HepG2 (cell line): ENCODE results near the gene FIZ1. TPM values are rescaled to one million over a fixed set of nuclear protein-coding genes. Genes with fewer than 3 reads are reported as not detected.

Source experiments
- ATAC-seq: fragments of 200-7000 bp; cut with Tn5 transposase; 3 replicates; pipeline ENCODE4 v1.9.1; 2020; ENCODE audit warnings: mild to moderate bottlenecking, moderate library complexity
- BruUV-seq: library from RNA; stranded (reverse); fragments of 400-500 nt; replicated peaks from 2 replicates; lab custom pipeline; 2021; lab: Mats Ljungman, UMichigan
- CTCF ChIA-PET: fragments of 300-600 bp; formaldehyde crosslinking; extraction: SDS; loops from one replicate; lab custom pipeline; 2021; ENCODE audit warnings: low total read pairs, inconsistent platforms, low intra/inter-chr PET ratio; lab: Yijun Ruan, JAX
- POLR2A ChIA-PET: fragments of 350-600 bp; sonication (Branson Sonifier 250); formaldehyde crosslinking; loops from one replicate; lab custom pipeline; 2020; ENCODE audit warnings: antibody characterized with exemption, inconsistent platforms; lab: Yijun Ruan, JAX
- DNase-seq: peaks from one replicate; pipeline ENCODE4 v3.0.0-alpha.2; 2015; ENCODE audit warnings: low spot score
- FAIRE-seq: peaks from 3 replicates; lab custom pipeline; 2011; peaks lifted over from hg19 to GRCh38; lab: Jason Lieb, UNC
- H2AFZ ChIP-seq: one replicate; pipeline ENCODE4 v1.6.1; 2011; ENCODE audit warnings: low read length, inconsistent platforms
- H3K27ac ChIP-seq: fragments of 300-600 bp; 3 replicates; pipeline ENCODE4 v1.8.0; 2011; ENCODE audit warnings: mixed run types, mild to moderate bottlenecking, mixed read lengths, low read length, inconsistent platforms; ENCODE audit not compliant: insufficient read depth; ENCODE audit errors: extremely low read length
- H3K27me3 ChIP-seq, 2 experiments: fragments of 200-600 bp in 1 of 2; 2 replicates in 1 of 2; 3 replicates in 1 of 2; pipeline versions ENCODE4 v1.6.0 to v1.8.0; 2011; ENCODE audit warnings: low read length in 2 of 2, mild to moderate bottlenecking in 2 of 2, moderate library complexity in 2 of 2, inconsistent platforms in 1 of 2; ENCODE audit not compliant: insufficient read depth in 2 of 2, control insufficient read depth in 1 of 2
- H3K36me3 ChIP-seq, 2 experiments: fragments of 200-600 bp in 1 of 2; replicated peaks in 1 of 2; 2 replicates in 1 of 2; 3 replicates in 1 of 2; pipeline versions ENCODE4 v1.5.1 to v1.8.0; 2011; ENCODE audit warnings: low read length in 2 of 2, inconsistent platforms in 1 of 2; ENCODE audit not compliant: insufficient read depth in 2 of 2, control insufficient read depth in 1 of 2
- H3K4me1 ChIP-seq: 2 replicates; pipeline ENCODE4 v1.5.1; 2012; ENCODE audit warnings: low read length, inconsistent platforms; ENCODE audit not compliant: insufficient read depth
- H3K4me2 ChIP-seq: 2 replicates; pipeline ENCODE4 v1.6.0; 2011; ENCODE audit warnings: low read depth, low read length, inconsistent platforms
- H3K4me3 ChIP-seq, 3 experiments: fragments of 200-600 bp in 1 of 3; sonication (generic), shearing (Covaris generic) in 1 of 3; replicated peaks in 1 of 3; 2 replicates each; pipeline ENCODE4 v1.5.1; 2011 to 2016; ENCODE audit warnings: low read length in 3 of 3, inconsistent platforms in 2 of 3, low read depth in 2 of 3, mild to moderate bottlenecking in 2 of 3, control low read depth in 1 of 3, mixed read lengths in 1 of 3; ENCODE audit not compliant: insufficient read depth in 1 of 3
- H3K79me2 ChIP-seq: one replicate; pipeline ENCODE4 v1.6.1; 2011; ENCODE audit warnings: low read length, inconsistent platforms; ENCODE audit not compliant: insufficient read depth
- H3K9ac ChIP-seq: 2 replicates; pipeline ENCODE4 v1.6.0; 2011; ENCODE audit warnings: mild to moderate bottlenecking, low read depth, low read length, inconsistent platforms; ENCODE audit not compliant: insufficient read depth
- H3K9me3 ChIP-seq: 2 replicates; pipeline ENCODE4 v1.5.1; 2012; ENCODE audit warnings: mild to moderate bottlenecking, low read length
- H4K20me1 ChIP-seq: 2 replicates; pipeline ENCODE4 v1.6.0; 2011; ENCODE audit warnings: inconsistent platforms, mild to moderate bottlenecking, low read length, moderate library complexity; ENCODE audit not compliant: insufficient read depth
- HNRNPUL1 ChIP-seq: fragments of 200-400 bp; formaldehyde crosslinking; IDR thresholded peaks from 2 replicates; pipeline ENCODE4 v1.6.1; 2017; ENCODE audit warnings: low read depth, mild to moderate bottlenecking, low read length, moderate library complexity
- MXD3 ChIP-seq: IDR thresholded peaks from 2 replicates; pipeline ENCODE4 v1.6.1; 2016; ENCODE audit warnings: mild to moderate bottlenecking, missing biosample characterization, missing genetic modification reagents
- NR2F2 ChIP-seq: IDR thresholded peaks from 2 replicates; pipeline ENCODE4 v1.6.1; 2012; ENCODE audit warnings: low read depth, inconsistent platforms, borderline replicate concordance
- PRMT3 ChIP-seq: sonication (generic); formaldehyde crosslinking; IDR thresholded peaks from 2 replicates; pipeline ENCODE4 v1.8.1; 2022; ENCODE audit warnings: low read depth, mild to moderate bottlenecking, moderate library complexity, missing genetic modification reagents, borderline replicate concordance
- TAF1 ChIP-seq: sonication (generic); formaldehyde crosslinking; IDR thresholded peaks from 2 replicates; pipeline ENCODE4 v1.4.0; 2020; ENCODE audit warnings: missing genetic modification reagents
- TRIM24 ChIP-seq: sonication (generic); formaldehyde crosslinking; IDR thresholded peaks from 2 replicates; pipeline ENCODE4 v1.8.0; 2022; ENCODE audit warnings: mild to moderate bottlenecking, missing genetic modification reagents
- ZNF253 ChIP-seq: sonication (generic); formaldehyde crosslinking; IDR thresholded peaks from 2 replicates; pipeline ENCODE4 v1.8.0; 2022; ENCODE audit warnings: mild to moderate bottlenecking, missing genetic modification reagents, borderline replicate concordance
- ZNF766 ChIP-seq: sonication (generic); formaldehyde crosslinking; IDR thresholded peaks from 2 replicates; pipeline ENCODE4 v1.5.0; 2020; ENCODE audit warnings: missing genetic modification reagents, borderline replicate concordance
- WGBS: methylation state at CpG from one replicate; pipeline ENCODE4 v1.1.6; 2017; ENCODE audit warnings: low lambda C conversion rate; 5-methylcytosine and 5-hydroxymethylcytosine counted together
- in situ Hi-C: cut with HindIII; loops from 2 replicates; pipeline ENCODE4 v1.10.0; 2017; ENCODE audit warnings: low pct_unique_long_range_greater_than_20kb; ENCODE audit not compliant: extremely low pct_ligation_motif_present
- intact Hi-C: fragments of 100-400 bp; cut with micrococcal nuclease; formaldehyde crosslinking; loops from one replicate; pipeline ENCODE4 v1.10.0; 2022; ENCODE audit not compliant: unreplicated experiment
- polyA plus RNA-seq, 8 experiments: library from polyadenylated mRNA; depleted of rRNA in 3 of 8; stranded (reverse) in 7 of 8; unstranded in 1 of 8; fragments of >200 nt; fragmentation: Illumina TruSeq in 4 of 8; extraction: Trizol in 4 of 8; gene quantifications; 2 replicates each; pipeline versions ENCODE4 v1.2.1 to v1.2.3, GENCODE V29; 2011 to 2016; ENCODE audit warnings: low read depth in 4 of 8, missing spikeins in 1 of 8, mixed read lengths in 1 of 8; ENCODE audit not compliant: insufficient read depth in 1 of 8
- total RNA-seq, 5 experiments: library from RNA; depleted of rRNA; stranded (reverse); fragments of >200 nt; fragmentation: Illumina TruSeq; extraction: Trizol; gene quantifications; 2 replicates each; pipeline ENCODE4 v1.2.3, GENCODE V29; 2016; ENCODE audit warnings: low read depth in 1 of 5

The FIZ1 gene
- total and polyA plus RNA-seq, 2 of the 13 experiments (the other 11 are each of a cell fraction or from before 2014, with no cell fraction given) = 3.6 to 5.9 TPM

DNA sequence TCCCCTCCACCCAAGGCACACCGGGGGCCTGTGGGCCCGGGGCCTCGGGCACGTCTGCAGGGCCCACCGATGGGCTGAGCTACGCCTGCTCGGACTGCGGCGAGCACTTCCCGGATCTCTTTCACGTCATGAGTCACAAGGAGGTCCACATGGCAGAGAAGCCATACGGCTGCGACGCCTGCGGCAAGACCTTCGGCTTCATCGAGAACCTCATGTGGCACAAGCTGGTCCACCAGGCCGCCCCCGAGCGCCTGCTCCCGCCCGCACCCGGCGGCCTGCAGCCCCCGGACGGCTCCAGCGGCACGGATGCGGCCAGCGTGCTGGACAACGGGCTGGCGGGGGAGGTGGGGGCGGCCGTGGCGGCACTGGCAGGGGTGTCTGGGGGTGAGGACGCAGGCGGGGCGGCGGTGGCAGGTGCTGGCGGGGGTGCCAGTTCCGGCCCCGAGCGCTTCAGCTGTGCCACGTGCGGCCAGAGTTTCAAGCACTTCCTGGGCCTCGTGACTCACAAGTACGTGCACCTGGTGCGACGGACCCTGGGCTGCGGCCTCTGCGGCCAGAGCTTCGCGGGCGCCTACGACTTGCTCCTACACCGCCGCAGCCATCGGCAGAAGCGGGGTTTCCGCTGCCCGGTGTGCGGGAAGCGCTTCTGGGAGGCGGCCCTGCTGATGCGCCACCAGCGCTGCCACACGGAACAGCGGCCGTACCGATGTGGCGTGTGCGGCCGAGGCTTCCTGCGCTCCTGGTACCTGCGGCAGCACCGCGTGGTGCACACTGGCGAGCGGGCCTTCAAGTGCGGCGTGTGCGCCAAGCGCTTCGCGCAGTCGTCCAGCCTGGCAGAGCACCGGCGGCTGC is 16.5 kb upstream of the FIZ1 start (continued):
- no peak for TF ChIP-seq ZNF253 (CRISPR knock-in tag)
- no peak for TF ChIP-seq MXD3 (CRISPR knock-in tag)

- ChIA-PET CTCF (no interaction called here), POLR2A (no interaction called here)
- Histone ChIP-seq H2AFZ (no peak overlapping the region), H3K79me2 (no peaks in the 10 kb centered on the region), H3K27me3 (no peaks in the 10 kb centered on the region), H3K36me3 (peaks cover 2% of the 10 kb centered on the region in 2 experiments; a peak in 1 of 5 replicates), H3K4me2 (no peak overlapping the region), H3K9me3 (no peaks in the 10 kb centered on the region), H3K4me3 (no peak overlapping the region), H3K4me1 (peaks cover 8% of the 10 kb centered on the region), H4K20me1 (no peaks in the 10 kb centered on the region), H3K9ac (no peak overlapping the region), H3K27ac (no peak overlapping the region)
- FAIRE-seq = no peak
- BruUV-seq = no TSS peak
- WGBS = 95% methylated on average over 77 of the region's 98 CpGs
- intact Hi-C loops = no loop called here
- in situ Hi-C loops = no loop called here
- TF ChIP-seq ZNF766 (CRISPR knock-in tag) = no peak
- no peak for TF ChIP-seq NR2F2
- TF ChIP-seq HNRNPUL1 = no peak
- TF ChIP-seq PRMT3 = no peak
- TF ChIP-seq TRIM24 (CRISPR knock-in tag) = no peak
- no peak for TF ChIP-seq TAF1 (CRISPR knock-in tag)
- no peak for ATAC-seq
- no peak for DNase-seq
Measured at GRCh38 chr19:55614711-55615542, 15.6 kb upstream of the FIZ1 start.
